ENCODE results near the gene UBN1. TPM values are rescaled to one million over a fixed set of nuclear protein-coding genes. Genes with fewer than 3 reads are reported as not detected.
A peak's percentile ranks its signal among the peaks of the same experiment; 100 is the strongest.
"Not testable (repeated sequence)": the region's sequence is repeated elsewhere in the genome, so short reads cannot be mapped to it uniquely, and the experiment has no call there.

The UBN1 gene
- total RNA-seq, 1 donor from 2014 or later: 50.9 TPM

- ATAC-seq: no peak
Observed at GRCh38 chr16:4917117-4917516, 69.8 kb downstream of the UBN1 start.

GRCh38 chr16:4918781-4919251 is 71.5 kb downstream of the UBN1 start:
- no peak for DNase-seq
- intact Hi-C loops (cut with micrococcal nuclease): no loop called here
- no peak for ATAC-seq

More at GRCh38 chr16:4917117-4917516, 69.8 kb downstream of the UBN1 start:
- no peak for DNase-seq
- intact Hi-C loops (cut with micrococcal nuclease): no loop called here

GRCh38 chr16:4920826-4921225 is 73.5 kb downstream of the UBN1 start:
- DNase-seq: no peak
- no peak for ATAC-seq
- intact Hi-C loops (cut with micrococcal nuclease): no loop called here

GRCh38 chr16:4922721-4923342 is 75.6 kb downstream of the UBN1 start:
- ATAC-seq (no peak), DNase-seq (no peak)
- intact Hi-C loops (cut with micrococcal nuclease): no loop called here

DNA sequence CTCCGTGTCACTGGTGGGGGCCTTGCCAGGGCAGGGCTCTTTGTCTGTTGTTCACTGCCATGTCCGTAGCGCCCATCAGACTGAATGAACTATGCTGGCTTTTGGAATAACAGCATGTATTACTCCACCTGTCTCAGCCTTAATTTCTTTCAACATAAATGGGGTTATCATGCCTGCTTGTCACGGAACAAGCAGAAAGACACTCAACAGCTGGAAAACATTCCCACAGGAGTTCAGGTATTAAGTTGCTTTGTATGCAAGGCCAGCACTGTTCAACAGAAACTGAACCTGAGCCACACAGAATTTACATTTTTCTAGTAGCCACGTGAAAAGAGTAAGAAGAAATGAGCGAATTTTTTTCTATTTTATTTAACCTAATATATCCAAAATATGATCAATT is 76.6 kb downstream of the UBN1 start:
- ATAC-seq: no peak
- intact Hi-C loops (cut with micrococcal nuclease): no loop called here
- DNase-seq: no peak

- DNase-seq: no peak
- ATAC-seq: peak; percentile 48
- intact Hi-C loops (cut with micrococcal nuclease): no loop called here
Observed at GRCh38 chr16:4924593-4925292, 77.5 kb downstream of the UBN1 start.

DNA sequence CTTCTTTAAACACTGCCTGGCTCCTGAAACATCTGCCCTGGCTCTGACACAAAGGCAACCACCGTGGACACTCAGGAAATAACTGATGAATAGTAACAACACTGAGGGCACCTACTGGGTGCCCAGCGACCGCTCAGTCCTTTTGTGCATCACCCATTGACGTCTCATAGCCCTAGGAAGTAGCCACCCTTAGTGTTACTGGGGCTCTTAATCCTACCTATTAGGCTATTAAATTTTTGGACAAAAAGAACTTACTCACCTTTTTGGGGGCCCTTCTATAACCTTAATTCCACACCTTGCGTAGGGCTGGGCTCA is 78.0 kb downstream of the UBN1 start:
- ATAC-seq (no peak), DNase-seq (no peak)
- intact Hi-C loops (cut with micrococcal nuclease): no loop called here

DNA sequence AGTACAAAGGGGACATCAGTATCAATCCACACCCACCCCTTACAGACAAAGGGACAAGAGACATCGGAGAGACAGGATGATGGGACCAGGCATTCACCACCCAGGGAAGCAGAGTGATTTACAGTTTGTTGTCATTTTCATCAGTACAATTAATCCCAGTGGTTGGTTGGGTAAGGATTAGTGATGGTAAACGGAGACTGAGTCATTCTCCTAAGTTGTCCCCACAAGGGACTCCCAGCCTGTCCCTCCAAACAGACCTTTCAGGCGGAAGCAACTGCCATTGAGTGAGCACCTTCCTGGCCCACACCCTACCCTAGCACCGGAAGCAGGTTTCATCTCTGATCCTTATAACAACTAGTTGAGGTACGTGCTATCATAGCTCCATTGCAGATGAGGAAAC is 78.5 kb downstream of the UBN1 start:
- intact Hi-C loops (cut with micrococcal nuclease): no loop called here
- DNase-seq (no peak), ATAC-seq (no peak)

DNA sequence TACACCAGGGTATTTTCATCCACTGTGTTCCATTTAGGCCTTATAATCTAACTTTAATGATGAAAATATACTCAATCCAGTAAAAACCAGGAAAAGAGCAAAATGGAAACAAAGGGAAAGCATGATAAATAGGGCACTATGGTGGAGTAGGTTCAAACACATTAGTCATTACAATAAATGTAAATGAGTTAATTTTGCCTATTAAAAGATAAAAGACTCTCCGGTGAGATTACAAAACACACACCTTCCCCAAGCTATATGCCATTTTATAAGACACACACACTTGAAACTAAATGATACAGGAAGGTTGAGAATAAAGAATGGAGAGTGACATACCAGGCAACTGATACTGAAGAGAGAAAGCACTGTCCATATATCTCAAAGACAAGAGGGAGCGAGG is 79.6 kb downstream of the UBN1 start:
- intact Hi-C loops (cut with micrococcal nuclease): no loop called here
- ATAC-seq: no peak
- no peak for DNase-seq

DNA sequence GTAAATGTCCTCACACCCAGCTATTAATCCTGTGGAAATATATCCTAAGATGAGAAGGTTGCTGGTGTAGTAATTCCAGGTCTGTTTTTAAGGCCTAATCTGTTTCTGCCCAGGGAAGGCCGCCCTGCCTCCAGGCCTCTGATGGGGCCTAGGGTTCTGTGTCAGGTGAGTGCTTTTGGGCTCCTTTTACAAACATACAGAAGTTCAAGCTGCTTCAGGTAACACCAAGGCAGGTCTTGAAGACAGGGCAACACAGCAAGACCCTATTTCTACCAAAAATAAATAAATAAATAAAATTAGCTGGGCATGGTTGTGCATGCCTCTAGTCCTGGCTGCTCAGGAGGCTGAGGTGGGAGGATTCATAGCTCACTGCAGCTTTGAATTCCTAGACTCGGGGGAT is 80.4 kb downstream of the UBN1 start:
- DNase-seq (no peak), ATAC-seq (no peak)
- intact Hi-C loops (cut with micrococcal nuclease): no loop called here

GRCh38 chr16:4928227-4928626 is 80.9 kb downstream of the UBN1 start:
- intact Hi-C loops (cut with micrococcal nuclease): no loop called here
- DNase-seq: no peak
- ATAC-seq: no peak

DNA sequence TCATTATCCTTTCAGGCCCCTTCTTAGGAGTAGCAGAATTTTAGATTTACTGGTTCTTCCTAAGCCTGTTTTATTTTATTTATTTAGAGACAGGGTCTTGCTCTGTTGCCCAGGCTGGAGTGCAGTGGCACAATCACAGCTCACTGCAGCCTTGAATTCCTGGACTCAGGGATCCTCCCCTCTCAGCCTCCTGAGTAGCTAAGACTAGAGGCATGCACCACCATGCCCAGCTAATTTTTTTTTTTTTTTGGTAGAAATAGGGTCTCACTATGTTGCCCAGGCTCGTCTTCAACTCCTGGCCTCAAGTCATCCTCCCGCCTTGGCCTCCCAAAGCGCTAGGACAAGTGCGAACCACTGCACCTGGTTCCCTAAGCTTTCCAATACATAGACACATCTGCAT is 82.3 kb downstream of the UBN1 start:
- intact Hi-C loops (cut with micrococcal nuclease); ATAC-seq; DNase-seq: not testable (repeated sequence)

GRCh38 chr16:4931381-4931780 is 84.1 kb downstream of the UBN1 start:
- no peak for DNase-seq
- intact Hi-C loops (cut with micrococcal nuclease): no loop called here
- ATAC-seq: no peak

Other genes with a start within 250 kb of the UBN1 start
- gene UBALD1, start 232.6 kb upstream of the UBN1 start, total RNA-seq: 32.4 TPM
- gene MGRN1, start 222.7 kb upstream of the UBN1 start, total RNA-seq: 31.6 TPM
- 51.7 TPM for gene NUDT16L1, start 153.9 kb upstream of the UBN1 start, total RNA-seq
- 7.8 TPM for gene ANKS3, start 113.2 kb upstream of the UBN1 start, total RNA-seq
- gene DNAAF8, start 112.9 kb upstream of the UBN1 start, total RNA-seq: 0.30 TPM
- 8.4 TPM for gene ZNF500, start 80.3 kb upstream of the UBN1 start, total RNA-seq
- not detected for gene SEPTIN12, start 59.1 kb upstream of the UBN1 start, total RNA-seq
- gene SMIM22, start 52.1 kb upstream of the UBN1 start, total RNA-seq: not detected
- gene ROGDI, start 44.8 kb upstream of the UBN1 start, total RNA-seq: 134 TPM
- gene GLYR1, start 193 bp upstream of the UBN1 start, total RNA-seq: 102 TPM
- 18.4 TPM for gene PPL, start 89.7 kb downstream of the UBN1 start, total RNA-seq
- 31.4 TPM for gene SEC14L5, start 110.8 kb downstream of the UBN1 start, total RNA-seq
- gene NAGPA, start 186.5 kb downstream of the UBN1 start, total RNA-seq: 6.1 TPM
- 2.9 TPM for gene C16orf89, start 218.5 kb downstream of the UBN1 start, total RNA-seq
- gene ALG1, start 224.4 kb downstream of the UBN1 start, total RNA-seq: 8.3 TPM